HG02759 (cell line): Measurements from ENCODE around the gene NCOA5.

Experiments
- ATAC-seq: cut with Tn5 transposase; IDR thresholded peaks from one replicate; pipeline ENCODE4 v1.9.1; 2021; ENCODE audit warnings: mild to moderate bottlenecking, moderate library complexity; ENCODE audit not compliant: unreplicated experiment

NCOA5 gene

DNA sequence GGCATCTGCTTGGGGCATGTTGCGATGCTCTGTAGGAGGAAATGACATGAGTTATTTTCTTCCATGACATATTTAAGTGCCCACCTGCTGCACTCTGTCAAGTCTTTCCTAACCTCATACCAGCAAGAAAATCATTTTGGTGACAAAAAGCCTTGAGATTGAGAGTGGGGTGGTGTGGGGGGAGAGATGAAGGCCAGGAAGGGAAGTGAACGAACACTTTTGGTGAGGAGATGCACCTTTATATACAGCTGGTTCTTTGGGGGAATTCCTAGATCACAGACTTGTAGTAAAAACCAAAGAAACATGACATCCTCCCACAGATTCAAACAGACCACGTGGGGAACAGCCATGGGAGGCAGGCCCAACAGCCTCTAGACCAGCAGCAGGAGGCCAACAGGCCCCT lies 26.1 kb downstream of the NCOA5 start:
- ATAC-seq = no peak

DNA sequence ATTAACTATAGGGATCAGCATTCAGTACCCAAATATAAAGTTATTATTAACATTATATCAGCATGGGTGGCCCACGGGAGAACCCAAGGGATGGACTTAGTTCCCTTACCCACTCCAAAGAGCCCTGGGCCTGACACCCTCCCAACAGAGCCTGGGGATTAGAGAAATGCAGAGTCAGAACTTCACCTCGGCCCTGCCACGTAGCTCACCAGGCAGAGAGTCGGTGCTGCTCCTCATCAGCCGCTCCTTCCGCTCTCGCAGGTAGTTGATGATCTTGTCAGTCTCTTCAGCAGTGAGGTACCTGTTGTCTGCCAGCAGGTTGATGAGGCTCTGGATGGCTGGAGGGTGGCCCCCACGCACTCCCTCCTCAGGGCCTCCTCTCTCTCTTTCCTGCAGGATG lies 26.6 kb downstream of the NCOA5 start:
- ATAC-seq = no peak

GRCh38 chr20:46062621-46063020 lies 27.1 kb downstream of the NCOA5 start:
- ATAC-seq = no peak

- ATAC-seq = no peak
Measured at GRCh38 chr20:46062151-46062550, 27.6 kb downstream of the NCOA5 start.

DNA sequence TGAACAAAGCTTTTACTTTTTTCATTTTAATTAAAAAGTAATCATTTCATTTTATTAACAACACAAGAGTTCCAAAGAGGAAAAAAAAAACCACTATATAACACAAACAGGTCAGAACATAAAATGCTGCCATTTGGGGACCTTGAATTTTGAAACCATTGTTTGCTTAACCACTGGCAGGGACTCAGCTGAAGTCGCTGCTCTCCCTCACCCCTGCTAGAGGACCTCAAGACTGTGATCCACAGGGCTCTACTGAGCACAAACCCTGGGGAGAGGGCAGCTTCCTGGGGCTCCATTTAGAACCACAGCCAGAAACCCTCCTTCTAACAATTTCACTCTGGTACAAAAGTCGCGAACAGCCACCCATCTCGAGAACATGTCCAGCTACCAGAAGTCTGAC lies 28.8 kb downstream of the NCOA5 start:
- ATAC-seq = no peak

DNA sequence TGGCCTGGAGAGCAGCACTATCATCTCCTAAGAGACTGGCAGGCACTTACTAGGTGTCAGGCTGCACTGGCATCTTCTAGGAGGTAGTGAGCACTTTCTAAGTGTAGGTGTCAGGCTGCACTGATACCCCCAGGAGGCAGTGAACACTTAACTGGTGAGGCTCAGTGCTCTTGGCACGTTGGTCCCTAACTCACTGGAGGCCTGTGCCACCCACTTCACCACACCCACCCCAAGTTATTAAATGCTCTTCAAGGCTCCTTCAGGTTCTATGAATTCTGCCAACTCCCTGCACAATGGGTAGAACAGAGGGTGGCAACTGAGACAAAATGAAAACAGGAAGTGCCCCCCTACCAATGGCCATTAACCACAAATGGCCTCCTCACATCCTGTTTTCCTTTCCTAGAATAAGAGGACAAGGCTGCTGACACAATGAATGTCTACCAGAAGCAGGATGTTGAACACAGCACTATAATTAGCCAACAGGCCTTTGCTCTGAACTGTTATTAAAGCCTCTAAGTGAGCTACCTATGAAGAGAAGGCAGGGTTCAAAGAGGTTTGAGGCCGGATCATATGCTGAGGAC lies 29.4 kb downstream of the NCOA5 start:
- no peak for ATAC-seq

GRCh38 chr20:46058599-46059281 lies 31.0 kb downstream of the NCOA5 start:
- ATAC-seq = no peak

- no peak for ATAC-seq
Measured at GRCh38 chr20:46057856-46058598, 31.7 kb downstream of the NCOA5 start.

- ATAC-seq = no peak
Measured at GRCh38 chr20:46056970-46057855, 32.5 kb downstream of the NCOA5 start.

DNA sequence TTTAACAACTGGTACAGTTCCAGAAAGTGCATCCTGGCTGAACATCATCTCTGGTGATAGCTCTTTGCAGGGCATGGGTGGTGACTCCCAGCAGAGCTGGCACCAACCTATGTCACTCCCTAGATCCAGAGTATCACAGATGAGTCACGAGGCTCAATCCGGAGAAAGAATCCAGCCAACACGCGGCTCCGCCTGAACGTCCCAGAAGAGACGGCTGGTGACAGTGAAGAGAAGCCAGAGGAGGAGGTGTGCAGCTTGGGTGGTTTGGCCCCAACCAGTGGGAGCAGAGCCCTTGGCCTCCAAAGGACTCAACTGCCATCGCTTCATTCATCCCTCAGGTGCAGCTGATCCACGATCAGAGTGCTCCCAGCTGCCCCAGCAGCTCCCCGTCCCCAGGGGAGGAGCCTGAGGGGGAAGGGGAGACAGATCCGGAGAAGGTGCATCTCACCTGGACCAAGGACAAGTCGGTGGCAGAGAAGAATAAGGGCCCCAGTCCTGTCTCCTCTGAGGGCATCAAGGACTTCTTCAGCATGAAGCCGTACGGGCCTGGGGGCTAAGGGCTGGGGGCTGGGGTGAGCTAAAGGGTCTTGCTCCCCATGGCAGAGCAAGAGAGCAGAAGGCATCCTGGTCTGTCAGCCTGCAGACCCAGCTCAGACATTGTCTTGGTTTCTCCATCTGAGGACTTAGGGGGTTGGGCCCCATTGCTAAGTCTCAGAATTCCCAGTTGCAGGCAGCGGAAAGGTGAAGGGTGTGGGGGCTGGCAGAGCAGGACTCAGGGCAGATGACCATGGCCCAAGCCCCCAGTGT lies 33.5 kb downstream of the NCOA5 start:
- ATAC-seq = no peak

DNA sequence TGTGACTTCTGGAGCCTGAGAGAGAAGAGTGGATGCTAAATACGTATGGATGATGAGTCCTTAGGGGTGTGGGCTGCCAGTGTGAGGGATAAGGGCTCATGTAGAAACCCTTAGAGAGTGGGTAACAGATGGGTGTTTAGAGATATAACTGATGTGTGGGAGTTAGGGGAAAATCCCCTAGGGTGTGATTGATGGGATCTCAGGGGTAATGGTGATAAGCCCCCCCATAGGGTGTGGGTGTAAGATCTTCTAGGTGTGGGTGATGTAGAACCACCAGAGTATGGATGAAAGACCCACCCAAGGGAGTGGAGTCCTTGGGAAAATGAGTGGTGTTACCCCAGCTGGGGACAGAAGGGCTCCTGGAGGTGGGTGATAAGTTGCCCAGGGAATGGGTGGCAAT lies 34.5 kb downstream of the NCOA5 start:
- ATAC-seq = no peak

GRCh38 chr20:46054606-46055005 lies 35.2 kb downstream of the NCOA5 start:
- ATAC-seq = no peak

GRCh38 chr20:46053416-46053815 lies 36.3 kb downstream of the NCOA5 start:
- no peak for ATAC-seq

GRCh38 chr20:46051556-46052308 lies 38.0 kb downstream of the NCOA5 start:
- ATAC-seq = no peak

DNA sequence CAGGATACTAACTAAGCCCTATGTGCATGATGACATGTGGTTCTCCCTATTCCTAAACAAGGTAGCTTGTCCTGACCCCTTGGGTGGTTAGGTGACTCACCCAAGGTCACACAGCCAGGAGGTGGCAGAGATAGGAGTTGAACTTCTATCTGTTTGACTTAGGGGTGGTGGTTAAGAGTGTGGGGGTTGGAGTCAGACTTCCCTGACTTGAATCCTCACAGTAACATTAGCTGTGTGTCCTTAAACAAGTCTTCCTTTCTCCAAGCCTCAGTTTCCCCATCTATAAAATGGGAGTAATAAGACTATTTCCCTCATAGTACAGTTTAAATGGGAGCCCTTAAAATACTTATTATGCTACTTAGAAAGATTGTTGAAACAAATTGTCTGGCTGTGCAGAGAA lies 38.9 kb downstream of the NCOA5 start:
- ATAC-seq = no peak

DNA sequence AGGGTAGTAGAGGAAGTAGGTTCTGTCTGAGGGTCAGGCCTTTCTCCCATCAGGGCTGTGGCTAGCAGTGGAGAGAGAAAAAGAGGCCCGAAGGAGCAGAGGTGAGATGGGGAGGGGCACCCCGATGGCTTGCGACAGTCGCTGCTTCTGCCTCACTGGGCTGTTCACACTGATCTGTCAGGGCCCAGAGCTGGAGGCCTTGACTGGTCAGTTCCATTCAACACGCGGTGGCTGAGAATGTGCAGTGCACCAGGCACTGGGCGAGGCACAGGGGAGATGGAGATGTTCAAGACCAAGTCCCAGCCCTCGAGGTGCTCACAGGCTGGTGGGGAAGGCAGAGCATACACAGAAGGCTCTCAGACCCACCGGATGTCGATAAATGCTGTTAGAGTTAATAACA lies 39.3 kb downstream of the NCOA5 start:
- ATAC-seq = no peak

DNA sequence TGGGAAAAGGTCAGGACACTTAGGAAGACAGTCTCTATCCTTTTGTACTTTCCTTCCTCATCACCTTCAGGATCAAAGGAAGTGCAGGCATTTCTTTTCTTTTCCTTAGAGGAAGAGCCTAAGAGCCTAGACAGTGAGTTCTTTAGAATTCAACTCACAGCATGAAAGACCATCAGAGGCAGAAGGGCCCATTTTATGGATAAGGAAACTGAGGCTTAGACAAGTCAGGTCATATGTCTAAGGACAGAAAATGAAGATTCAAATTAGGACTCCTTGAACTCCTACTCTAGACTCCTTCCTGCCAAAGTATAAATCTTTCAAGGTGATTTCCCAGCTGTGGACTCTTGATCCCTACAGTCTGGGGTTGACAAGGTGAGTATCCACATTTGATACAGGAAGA lies 39.9 kb downstream of the NCOA5 start:
- ATAC-seq = no peak

DNA sequence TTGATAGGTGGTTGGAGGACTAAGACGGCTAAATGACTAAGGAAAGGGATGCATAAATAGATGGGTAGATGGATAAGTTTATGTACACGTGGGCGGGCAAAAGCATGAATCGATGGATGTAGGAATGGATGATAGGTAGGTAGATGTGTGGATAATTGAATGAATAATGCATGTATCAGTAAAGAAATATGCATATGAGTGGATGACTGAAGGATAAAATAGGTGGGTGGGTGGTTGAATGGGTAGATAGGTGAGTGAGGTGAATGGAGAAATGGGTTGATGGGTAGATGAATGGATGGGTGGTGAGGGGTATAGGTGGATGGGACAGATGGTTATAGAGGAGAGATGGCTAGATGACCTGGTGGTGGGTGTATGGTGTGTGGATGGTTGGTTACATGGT lies 40.6 kb downstream of the NCOA5 start:
- no peak for ATAC-seq

DNA sequence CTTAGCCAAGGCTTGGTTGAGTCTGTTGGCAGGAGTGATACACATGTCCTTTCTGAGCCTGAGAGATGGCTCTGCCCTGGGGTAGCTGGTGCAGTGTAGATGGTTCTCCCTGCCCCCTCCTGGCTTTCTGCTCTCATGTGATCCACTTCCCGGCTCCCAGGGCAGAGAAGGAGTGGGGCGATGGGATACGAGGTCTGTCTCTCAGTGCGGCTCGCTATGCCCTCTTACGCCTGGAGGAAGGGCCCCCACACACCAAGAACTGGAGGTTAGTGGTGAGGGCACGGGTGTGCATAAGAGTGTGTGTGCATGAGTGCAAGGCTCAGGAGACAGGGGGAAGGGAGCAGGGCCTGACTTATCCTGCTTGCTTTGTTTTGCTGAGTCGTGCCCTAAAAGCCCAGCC lies 41.9 kb downstream of the NCOA5 start:
- no peak for ATAC-seq
